Astrocyte of the hippocampus (primary cell): ENCODE data around the gene PCDHA1.
"Not testable (repeated sequence)": the region's sequence is repeated elsewhere in the genome, so short reads cannot be mapped to it uniquely, and the experiment has no call there.

Source experiments
- DNase-seq: peaks from one replicate; pipeline ENCODE4 v3.0.0; 2011; ENCODE audit warnings: low read depth, low spot score

PCDHA1 gene

DNA sequence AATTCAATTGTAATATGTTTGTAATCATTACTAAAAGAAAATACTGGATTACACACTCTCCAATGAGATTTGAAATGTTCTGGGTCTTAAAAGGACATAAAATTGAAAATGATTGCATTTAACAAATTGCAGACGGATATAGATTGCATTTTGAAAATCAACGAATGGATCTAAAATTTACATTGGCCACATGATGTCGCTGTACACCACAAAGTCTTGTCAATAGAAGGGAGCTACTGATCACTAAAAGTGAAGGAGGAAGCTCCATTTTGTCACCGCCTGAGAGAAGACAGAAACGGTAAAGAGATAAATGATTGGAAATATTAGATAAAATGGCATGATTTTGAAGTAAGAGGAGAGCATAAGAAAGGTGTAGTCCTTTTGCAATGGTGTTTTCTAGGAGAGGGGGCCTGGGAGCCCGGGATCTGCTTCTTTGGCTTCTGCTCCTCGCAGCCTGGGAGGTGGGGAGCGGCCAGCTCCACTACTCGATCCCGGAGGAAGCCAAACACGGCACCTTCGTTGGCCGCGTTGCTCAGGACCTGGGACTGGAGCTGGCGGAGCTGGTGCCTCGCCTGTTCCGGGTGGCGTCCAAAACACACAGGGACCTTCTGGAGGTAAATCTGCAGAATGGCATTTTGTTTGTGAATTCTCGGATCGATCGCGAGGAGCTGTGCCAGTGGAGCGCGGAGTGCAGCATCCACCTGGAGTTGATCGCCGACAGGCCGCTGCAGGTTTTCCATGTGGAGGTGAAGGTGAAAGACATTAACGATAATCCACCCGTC, at the start of gene PCDHA1:
Gene PCDHA1, plus strand, starts transcription at position 236 of the 782 bp plus-strand sequence.
- no peak for DNase-seq

DNA sequence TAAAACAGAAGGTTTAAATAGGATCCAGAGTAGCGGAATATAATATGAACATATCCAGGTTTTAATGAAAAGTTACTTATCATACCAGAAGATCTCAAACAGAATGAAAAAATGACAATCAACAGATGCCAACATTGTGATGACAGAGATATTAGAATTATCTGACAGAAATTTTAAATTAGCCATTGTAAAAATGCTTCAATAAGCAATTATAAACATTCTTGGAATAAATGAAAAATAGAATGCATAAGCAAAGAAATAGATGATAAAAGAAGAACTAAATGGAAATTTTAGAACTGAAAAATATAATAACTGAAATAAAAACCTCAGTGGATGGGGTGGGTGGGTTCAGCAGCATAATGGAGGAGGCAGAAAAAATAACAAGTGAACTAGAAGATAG, 48.5 kb upstream of the PCDHA1 start:
- no peak for DNase-seq

DNA sequence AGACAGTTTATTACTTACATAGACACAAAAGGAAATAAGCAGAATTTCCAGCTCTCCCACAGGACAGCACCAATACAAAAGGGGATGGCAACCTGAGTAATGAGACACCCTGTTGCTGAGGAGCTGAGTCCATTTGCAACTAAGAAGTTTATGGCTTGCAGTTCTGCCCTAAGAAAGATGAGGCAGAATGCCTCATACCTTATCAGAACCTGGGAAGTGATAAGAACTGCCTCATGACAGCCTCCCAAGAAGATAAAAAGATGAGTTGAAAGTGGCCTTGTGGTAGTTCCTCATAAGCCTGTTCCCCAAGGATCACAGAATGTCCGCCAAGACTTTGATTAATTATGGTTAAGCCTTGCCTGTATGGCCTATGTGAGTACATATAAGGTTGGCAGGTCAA, 44.0 kb upstream of the PCDHA1 start:
- no peak for DNase-seq

- no peak for DNase-seq
Measured at GRCh38 chr5:140753561-140753960, 32.4 kb upstream of the PCDHA1 start.

DNA sequence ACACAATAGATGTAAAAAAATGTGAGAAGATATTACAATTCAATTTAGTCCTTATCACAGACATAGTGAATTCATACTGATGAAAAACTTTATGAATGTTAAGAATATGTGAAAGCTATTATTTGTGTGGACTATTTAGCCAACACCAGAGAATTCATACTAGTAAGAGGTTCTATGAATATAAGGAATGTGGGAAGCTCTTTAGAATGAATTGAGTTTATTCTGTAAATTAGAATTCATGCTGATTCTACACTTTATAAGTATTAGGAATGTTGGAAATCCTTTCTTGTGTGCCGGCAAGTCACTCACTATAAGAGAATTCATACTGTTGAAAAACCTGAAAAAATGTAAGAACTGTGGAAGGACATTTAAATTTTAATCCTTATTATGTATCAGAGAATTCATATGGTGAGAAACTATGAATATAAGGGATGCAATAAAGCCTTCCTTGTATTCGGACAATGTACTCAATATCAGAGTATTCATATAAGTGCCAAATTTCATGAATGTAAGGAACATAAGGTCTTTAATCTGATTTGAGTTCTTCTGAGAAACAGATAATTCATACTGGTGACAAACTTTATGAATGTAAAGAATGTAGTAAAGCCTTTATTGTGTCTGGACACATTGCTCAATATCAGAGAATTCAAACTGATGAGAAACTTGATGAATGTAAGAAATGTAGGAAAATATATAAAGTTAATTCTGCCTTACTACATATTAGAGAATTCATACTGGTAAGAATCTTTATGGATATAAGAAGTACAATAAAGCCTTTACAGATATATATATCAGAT, 21.6 kb upstream of the PCDHA1 start:
- DNase-seq: no peak

DNA sequence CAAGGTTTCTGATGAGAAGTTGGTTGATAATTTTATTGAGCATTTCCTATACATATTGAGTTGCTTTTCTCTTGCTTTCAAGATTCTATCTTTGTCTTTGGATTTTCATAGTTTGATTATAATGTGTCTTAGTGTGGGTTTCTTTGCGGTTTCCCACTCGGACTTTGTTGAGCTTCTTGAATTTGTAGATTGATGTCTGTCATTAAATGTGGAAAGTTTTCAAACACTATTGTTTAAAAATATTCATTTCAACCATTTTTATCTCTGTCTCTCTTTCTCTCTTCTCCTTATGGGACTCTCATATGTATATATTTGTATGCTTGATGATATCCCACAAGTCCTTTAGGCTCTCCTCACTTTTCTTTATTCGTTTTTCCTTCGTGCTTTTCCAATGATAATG, 18.5 kb upstream of the PCDHA1 start:
- no peak for DNase-seq

GRCh38 chr5:140780512-140780911, 5.4 kb upstream of the PCDHA1 start:
- DNase-seq: no peak

DNA sequence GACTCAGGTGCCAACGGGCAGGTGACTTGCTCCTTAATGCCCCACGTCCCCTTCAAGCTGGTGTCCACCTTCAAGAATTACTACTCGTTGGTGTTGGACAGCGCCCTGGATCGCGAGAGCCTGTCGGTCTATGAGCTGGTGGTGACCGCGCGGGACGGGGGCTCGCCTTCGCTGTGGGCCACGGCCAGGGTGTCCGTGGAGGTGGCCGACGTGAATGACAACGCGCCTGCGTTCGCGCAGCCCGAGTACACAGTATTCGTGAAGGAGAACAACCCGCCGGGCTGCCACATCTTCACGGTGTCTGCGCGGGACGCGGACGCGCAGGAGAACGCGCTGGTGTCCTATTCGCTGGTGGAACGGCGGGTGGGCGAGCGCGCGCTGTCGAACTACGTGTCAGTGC, 1.5 kb downstream of the PCDHA1 start:
- not testable (repeated sequence) for DNase-seq

GRCh38 chr5:140787849-140788504, 2.0 kb downstream of the PCDHA1 start:
- DNase-seq: not testable (repeated sequence)

DNA sequence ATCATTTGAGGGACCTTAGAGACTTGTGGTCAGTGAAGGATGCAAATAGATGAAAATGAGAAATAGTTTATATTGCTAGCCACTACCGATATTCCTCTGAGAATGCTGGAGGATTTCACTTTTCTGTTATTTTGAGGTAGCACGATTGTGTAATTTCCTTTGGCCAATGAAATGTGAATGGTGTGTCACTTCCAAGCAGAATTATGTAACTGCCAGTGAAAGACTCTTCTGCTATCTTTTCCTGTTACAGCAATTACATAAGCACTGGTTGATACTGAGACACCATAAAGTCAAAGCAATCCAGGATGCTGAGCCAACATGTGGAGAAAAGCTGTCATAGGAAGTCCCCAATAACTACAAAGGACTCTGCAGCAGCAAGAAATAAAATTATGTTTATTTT, 5.1 kb downstream of the PCDHA1 start:
- no peak for DNase-seq

DNA sequence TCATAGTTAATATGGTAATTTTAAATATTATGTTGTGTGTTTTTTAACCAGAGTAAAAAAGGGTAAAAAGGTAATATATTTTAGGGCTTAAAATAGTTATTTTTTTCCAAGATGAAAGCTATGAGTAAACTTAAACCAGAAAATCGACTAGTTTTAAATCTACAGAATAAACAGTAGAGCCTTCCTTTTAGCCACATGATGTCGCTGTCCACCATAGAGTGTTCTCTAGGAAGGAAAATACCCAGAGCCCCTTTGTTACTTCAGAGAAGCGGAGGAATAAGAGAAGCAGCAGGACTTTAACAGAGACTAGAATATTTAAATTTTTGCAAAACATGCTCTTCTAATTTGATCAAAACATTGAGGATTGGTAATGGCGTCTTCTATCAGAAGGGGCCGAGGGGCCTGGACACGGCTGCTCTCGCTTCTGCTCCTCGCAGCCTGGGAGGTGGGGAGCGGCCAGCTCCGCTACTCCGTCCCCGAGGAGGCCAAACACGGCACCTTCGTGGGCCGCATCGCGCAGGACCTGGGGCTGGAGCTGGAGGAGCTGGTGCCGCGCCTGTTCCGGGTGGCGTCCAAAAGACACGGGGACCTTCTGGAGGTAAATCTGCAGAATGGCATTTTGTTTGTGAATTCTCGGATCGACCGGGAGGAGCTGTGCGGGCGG, 8.8 kb downstream of the PCDHA1 start, which contains the start of gene PCDHA2:
Gene PCDHA2, plus strand, starts transcription at position 258 of the 664 bp plus-strand sequence.
- DNase-seq: no peak

DNA sequence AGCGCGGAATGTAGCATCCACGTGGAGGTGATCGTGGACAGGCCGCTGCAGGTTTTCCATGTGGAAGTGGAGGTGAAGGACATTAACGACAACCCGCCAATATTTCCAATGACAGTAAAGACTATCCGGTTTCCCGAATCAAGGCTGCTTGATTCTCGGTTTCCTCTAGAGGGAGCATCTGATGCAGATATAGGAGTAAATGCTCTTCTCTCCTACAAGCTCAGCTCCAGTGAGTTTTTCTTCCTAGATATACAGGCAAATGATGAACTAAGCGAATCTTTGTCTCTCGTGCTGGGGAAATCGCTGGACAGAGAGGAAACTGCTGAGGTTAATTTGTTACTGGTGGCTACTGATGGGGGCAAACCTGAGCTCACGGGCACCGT, 9.3 kb downstream of the PCDHA1 start:
- no peak for DNase-seq

GRCh38 chr5:140796072-140796717, 10.3 kb downstream of the PCDHA1 start:
- not testable (repeated sequence) for DNase-seq

- DNase-seq: no peak
Measured at GRCh38 chr5:140796718-140797095, 10.8 kb downstream of the PCDHA1 start.

GRCh38 chr5:140800816-140801493, 15.0 kb downstream of the PCDHA1 start, which contains the start of gene PCDHA3:
PCDHA3 (plus strand) TSS chr5:140801057.
- peak; percentile 5 for DNase-seq

- no peak for DNase-seq
Measured at GRCh38 chr5:140801494-140801841, 15.5 kb downstream of the PCDHA1 start.

DNA sequence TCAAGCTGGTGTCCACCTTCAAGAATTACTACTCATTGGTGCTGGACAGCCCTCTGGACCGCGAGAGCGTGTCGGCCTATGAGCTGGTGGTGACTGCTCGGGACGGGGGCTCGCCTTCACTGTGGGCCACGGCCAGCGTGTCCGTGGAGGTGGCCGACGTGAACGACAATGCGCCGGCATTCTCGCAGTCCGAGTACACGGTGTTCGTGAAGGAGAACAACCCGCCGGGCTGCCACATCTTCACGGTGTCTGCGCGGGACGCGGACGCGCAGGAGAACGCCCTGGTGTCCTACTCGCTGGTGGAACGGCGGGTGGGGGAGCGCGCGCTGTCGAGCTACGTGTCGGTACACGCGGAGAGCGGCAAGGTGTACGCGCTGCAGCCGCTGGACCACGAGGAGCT, 16.4 kb downstream of the PCDHA1 start:
- not testable (repeated sequence) for DNase-seq

DNA sequence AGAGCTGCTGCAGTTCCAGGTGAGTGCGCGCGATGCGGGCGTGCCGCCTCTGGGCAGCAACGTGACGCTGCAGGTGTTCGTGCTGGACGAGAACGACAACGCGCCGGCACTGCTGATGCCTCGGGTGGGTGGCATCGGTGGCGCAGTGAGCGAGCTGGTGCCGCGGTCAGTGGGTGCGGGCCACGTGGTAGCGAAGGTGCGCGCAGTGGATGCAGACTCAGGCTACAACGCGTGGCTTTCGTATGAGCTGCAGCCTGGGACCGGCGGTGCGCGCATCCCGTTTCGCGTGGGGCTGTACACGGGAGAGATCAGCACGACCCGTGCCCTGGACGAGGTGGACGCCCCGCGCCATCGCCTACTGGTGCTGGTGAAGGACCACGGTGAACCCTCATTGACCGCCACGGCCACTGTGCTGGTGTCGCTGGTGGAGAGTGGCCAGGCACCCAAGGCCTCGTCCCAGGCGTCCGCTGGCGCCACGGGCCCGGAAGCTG, 16.9 kb downstream of the PCDHA1 start:
- no peak for DNase-seq

DNA sequence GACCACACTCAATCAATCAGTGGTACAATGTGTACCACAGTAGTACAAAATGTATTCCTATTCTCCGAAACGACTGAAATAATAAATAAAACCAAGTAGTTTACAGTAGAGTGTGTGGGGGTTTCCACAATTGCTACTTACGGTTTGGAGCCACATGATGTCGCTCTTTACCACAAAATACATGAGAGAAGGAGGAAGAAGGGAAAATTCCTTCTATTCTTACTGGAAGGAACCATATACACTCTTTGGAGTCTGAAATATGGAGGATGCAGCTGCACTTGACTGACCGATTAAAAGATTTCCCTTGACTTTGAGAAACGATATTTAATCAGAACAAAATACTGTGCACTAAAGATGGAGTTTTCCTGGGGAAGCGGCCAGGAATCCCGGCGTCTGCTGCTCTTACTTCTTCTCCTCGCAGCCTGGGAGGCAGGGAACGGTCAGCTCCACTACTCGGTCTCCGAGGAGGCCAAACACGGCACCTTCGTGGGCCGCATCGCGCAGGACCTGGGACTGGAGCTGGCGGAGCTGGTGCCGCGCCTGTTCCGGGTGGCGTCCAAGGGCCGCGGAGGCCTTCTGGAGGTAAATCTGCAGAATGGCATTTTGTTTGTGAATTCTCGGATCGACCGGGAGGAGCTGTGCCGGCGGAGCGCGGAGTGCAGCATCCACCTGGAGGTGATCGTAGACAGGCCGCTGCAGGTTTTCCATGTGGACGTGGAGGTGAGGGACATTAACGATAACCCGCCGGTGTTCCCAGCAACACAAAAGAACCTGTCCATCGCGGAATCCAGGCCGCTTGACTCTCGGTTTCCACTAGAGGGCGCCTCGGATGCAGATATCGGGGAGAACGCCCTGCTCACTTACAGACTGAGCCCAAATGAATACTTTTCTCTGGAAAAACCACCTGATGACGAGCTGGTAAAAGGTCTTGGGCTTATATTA, 21.2 kb downstream of the PCDHA1 start, which contains the start of gene PCDHA4:
Gene PCDHA4, plus strand, starts transcription at position 235 of the 942 bp plus-strand sequence.
- peak; percentile 14 for DNase-seq
